HG03520 (cell line): ENCODE results near the gene INAVA.
"Not testable (repeated sequence)": the region's sequence is repeated elsewhere in the genome, so short reads cannot be mapped to it uniquely, and the experiment has no call there.

Experiments used
- ATAC-seq: cut with Tn5 transposase; IDR thresholded peaks from one replicate; pipeline ENCODE4 v1.9.1; 2021; ENCODE audit warnings: mild to moderate bottlenecking, moderate library complexity; ENCODE audit not compliant: unreplicated experiment

The INAVA gene

DNA sequence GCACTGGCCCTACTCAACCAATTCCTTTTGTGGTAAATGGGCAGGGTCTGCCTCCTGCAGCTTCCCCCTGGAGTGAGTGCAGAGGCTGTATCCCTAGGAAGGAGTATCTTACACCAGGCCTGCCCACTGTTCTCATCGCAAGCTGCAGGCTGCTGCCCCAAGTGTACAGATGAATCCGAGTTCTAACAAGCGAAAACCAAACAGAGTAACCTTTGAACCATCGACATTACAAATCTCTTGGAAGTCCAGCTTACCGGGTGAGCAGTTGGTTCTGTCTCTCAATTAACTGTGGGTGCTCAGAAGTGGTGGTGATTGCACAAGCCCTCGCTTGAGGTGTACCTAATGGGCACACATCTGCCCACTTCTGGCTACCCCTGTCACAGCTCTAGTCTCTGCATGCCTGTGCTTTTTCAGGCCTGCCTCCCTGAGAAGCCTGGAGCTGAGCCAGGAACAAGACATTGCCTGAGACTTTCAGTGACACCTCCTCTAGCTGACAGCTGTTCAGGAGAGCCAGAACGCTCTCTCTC lies 22.7 kb downstream of the INAVA start:
- no peak for ATAC-seq

DNA sequence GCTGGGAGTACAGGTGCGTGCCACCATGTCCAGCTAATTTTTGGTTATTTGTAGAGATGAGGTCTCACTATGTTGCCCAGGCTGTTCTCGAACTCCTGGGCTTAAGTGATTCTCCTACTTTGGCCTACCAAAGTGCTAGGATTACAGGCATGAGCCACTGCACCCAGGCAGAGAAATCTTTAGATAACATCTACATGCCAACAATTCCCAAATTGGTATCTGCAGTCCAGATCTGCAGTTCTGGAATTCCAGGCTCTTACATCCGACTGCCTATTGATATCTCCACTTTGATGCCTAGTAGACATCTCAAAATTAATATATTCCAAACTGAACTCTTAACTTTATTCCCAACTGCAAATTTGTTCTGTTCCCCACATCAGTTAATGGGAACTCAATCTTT lies 23.3 kb downstream of the INAVA start:
- no peak for ATAC-seq

DNA sequence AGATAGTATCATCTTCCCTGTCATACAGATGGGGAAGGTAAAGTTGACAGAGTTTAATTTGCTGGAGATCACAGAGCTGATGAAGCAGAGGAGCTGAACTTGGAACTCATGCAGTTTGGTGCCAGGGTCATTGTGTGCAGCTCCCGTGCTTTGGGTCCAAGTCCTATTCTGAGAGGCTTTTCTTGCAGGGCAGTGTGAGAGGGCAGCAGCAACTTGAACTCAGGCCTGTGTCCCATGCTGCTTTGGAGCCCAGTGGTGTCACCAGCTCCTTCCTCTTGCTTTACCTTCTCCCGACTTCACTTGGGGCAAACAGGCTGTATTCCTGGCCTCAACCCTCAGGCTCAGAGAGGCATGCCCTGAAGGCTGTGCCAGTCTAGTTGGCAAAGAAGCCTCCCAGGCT lies 24.7 kb downstream of the INAVA start:
- ATAC-seq: no peak

DNA sequence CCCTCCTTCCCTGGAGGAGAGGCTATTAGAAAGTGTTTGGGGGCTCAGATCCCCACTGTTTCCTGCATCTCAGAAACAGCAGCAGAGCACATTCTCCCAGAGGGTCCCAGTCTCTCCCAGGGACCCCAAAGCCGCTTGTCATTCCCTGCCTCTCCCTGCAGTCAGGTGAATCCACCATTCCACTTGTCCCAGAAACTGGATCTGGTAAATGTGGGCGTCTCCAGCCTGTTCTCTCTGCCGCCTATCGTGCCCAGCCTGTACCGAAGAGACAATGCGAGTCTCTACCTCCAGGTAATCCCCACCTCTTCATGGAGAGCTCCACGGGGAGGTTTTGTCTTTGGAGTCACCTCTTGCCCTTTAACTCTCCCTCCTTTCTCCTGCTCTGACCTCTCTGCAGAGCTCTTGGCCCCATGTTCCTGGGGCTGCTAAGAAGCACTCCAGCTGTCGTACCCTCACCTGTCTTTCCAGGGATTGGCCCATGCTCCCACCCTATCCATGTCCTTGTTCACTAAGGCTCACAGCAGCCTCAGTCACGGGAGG lies 26.9 kb downstream of the INAVA start:
- ATAC-seq: no peak

- no peak for ATAC-seq
Measured at GRCh38 chr1:200922406-200922805, 27.7 kb downstream of the INAVA start.

- ATAC-seq: no peak
Measured at GRCh38 chr1:200923601-200924000, 28.9 kb downstream of the INAVA start.

DNA sequence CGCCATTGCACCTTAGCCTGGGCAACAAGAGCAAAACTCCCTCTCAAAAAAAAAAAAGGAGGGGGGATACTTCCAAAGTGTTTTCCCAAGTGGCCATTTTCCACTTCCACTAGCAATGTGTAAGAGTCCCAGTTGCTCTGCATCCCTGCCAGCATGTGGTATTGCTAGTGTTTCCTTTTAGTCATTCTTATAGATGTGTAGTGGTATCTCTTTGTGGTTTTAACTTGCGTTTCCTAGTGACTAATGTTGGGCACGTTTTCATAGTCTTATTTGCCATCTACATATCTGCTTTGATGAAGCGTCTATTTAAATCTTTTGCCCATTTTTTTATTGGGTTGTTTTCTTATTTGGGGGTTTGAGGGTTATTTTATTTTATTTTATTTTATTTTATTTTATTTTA lies 31.1 kb downstream of the INAVA start:
- no peak for ATAC-seq

DNA sequence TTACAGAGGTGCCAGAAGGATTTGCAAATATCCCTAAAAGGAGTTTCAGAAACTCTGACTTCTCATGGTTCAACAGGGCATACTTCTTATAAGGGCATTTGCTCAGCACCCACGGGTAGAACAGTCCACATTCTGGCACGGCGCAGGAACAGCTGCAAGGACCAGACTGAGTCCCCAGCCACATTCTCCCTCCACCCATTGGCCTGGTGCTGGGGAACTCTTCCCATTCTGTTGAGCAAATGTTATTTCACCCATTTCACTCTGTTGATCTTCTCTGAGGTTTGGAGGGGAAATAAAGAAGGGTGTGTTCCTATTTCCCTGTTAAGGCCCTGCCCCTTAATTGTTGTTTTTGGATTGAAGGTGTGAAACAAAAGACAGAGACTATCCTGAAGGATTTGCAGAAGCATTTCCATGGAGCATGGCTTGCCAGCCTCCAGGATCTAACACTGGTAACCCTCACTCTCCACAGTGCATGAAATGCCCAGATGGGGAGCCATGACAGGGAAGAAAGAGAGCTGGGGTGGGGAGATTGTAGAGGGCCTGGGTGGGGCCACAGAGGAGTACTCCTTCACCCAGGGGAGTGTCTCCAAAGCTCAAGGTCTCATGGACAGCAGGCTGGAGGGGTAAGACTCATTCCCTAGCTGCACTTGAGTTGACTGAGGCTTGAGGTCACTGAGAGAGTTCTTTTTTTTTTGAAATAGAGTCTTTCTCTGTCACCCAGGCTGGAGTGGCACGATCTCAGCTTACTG lies 35.0 kb downstream of the INAVA start:
- no peak for ATAC-seq

GRCh38 chr1:200930285-200930684 lies 35.6 kb downstream of the INAVA start:
- ATAC-seq: not testable (repeated sequence)

GRCh38 chr1:200931776-200932175 lies 37.1 kb downstream of the INAVA start:
- no peak for ATAC-seq

GRCh38 chr1:200934676-200935245 lies 40.1 kb downstream of the INAVA start:
- ATAC-seq: no peak

DNA sequence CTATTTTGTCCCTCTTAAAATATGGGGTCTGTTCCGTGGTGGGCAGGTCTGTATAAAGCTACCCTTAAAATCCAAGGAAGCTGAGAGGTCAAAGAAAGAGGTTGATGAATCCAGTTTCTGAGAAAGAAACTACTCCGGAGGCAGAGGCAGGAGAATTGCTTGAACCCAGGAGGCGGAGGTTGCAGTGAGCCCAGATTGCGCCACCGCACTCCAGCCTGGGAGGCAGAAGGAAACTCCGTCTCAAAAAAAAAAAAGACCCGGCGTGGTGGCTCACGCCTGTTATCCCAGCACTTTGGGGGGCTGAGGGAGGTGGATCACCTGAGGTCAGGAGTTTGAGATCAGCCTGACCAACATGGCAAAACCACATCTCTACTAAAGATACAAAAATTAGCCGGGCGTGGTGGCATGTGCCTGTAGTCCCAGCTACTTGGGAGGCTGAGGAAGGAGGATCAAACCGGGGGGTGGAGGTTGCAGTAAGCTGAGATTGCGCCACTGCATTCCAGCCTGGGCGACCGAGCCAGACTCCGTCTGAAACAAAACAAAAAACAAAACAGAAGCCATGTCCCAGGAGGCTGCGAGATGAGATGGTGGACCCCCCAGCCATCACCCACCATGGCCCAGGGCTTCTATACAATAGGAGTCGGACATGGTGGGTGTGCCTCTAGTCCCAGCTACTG lies 40.7 kb downstream of the INAVA start:
- ATAC-seq: not testable (repeated sequence)

DNA sequence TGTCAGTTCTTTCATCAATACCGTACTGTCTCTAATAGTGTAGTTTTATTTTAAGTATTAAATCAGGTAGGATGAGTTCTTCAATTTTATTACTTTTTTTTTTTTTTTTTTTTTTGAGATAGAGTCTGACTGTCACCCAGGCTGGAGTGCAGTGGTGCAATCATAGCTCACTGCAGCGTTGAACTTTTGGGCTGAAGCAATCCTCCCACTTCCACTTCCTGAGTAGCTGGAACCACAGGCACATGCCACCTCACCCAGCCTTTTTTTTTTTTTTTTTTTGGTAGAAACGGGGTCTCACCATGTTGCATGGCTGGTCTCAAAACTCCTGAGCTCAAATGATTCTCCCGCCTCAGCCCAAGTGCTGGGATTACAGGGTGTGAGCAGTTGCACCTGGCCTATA lies 44.3 kb downstream of the INAVA start:
- no peak for ATAC-seq

GRCh38 chr1:200945111-200945510 lies 50.4 kb downstream of the INAVA start:
- ATAC-seq: no peak

DNA sequence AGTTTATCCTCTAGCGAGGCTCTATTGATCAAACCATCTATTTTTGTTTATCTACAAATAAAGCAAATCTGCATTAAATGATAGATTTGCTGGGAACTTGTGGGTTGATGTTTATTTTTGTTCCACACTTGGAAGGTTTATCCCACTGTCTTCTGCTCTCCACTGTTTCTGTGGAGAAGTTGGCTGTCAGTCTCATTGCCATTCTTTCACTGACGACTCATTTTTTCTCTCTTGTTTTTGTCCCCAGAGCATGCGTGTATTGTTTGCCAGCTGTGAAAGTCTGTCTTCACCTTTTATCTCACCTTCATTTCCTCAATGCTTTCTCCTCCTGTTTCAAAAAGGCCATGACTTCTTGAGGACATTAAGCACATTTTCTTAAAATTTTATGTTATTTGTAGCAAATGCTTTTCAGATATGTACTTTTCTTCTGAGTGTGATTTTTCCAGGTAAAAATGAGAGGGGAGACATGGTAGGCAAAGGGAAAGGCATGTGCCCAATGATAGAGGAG lies 52.4 kb downstream of the INAVA start:
- ATAC-seq: no peak

- ATAC-seq: no peak
Measured at GRCh38 chr1:200949626-200950025, 54.9 kb downstream of the INAVA start.

GRCh38 chr1:200951016-200951415 lies 56.3 kb downstream of the INAVA start:
- ATAC-seq: no peak

- no peak for ATAC-seq
Measured at GRCh38 chr1:200954434-200954833, 59.7 kb downstream of the INAVA start.

DNA sequence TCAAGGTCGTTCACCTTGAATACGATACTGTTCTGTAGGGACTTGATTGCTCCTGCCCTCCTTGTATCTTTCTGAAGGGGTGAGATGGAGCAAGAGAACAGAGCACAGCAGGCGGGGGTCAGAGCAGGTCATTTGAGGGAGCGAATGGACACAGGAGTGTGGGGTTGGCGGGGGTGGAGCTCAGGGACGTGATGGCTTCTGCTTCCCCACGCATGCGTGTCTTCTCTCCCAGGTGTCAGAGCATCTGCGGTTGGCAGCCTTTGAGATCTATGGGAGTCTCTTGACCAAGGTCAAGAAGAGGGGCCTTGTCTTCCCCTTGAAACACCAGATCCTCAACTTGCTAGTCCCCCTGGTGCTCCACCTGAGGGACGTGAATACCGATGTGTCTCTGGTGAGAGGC lies 63.9 kb downstream of the INAVA start:
- ATAC-seq: no peak

- ATAC-seq: no peak
Measured at GRCh38 chr1:200959411-200959921, 64.8 kb downstream of the INAVA start.

- no peak for ATAC-seq
Measured at GRCh38 chr1:200960236-200960947, 65.7 kb downstream of the INAVA start.
